GM12891 (cell line): ENCODE data around the gene TSPAN18.

ENCODE experiments used
- POLR2A ChIP-seq: IDR thresholded peaks from 2 replicates; pipeline ENCODE4 v1.6.1; 2011; ENCODE audit warnings: low read depth, low read length, control low read depth
- POLR2AphosphoS5 ChIP-seq: IDR thresholded peaks from 2 replicates; pipeline ENCODE4 v1.6.1; 2011; ENCODE audit warnings: low read depth, low read length, control low read depth
- TAF1 ChIP-seq: IDR thresholded peaks from 2 replicates; pipeline ENCODE4 v1.6.1; 2011; ENCODE audit warnings: low read depth, low read length, control low read depth

DNA sequence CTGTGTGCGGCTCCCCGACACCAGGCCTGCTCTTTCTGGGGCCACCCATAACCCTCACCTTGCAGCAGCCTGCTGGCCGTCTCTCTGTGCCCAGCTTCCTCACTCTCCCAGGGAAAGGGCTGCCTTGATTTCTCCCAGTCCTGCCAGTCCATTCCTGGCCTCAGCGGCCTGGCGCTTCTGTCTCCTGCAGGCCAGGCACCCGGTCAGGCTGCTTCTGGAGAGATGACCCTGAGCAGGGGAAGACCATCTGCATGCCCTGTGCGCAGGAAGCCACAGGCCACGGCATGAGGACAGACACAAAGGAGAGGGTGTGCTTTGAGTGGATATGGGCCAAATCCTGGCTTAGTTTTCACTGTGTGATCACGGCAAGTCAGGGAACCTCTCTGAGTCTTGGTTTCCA, 86.2 kb downstream of the TSPAN18 start:
- TF ChIP-seq POLR2A (no peak), TAF1 (no peak), POLR2AphosphoS5 (no peak)
